H1 (cell line): ENCODE results near the gene MATN1.

Experiments
- CREB1 ChIP-seq: IDR thresholded peaks from 2 replicates; pipeline ENCODE4 v1.6.1; 2012; ENCODE audit warnings: inconsistent platforms
- EGR1 ChIP-seq: IDR thresholded peaks from 2 replicates; pipeline ENCODE4 v1.6.1; 2011; ENCODE audit warnings: low read depth, low read length, borderline replicate concordance
- EZH2 ChIP-seq: fragments of 200-600 bp; sonication (generic); IDR thresholded peaks from 2 replicates; pipeline ENCODE4 v1.7.1; 2012; ENCODE audit warnings: low read depth, mild to moderate bottlenecking, moderate library complexity, low read length, inconsistent platforms; ENCODE audit not compliant: severe bottlenecking
- HDAC2 ChIP-seq, 2 experiments: fragments of 300-600 bp in 1 of 2; sonication (generic) in 1 of 2; IDR thresholded peaks; 2 replicates each; pipeline ENCODE4 v1.6.1; 2011 to 2012; ENCODE audit warnings: low read depth in 2 of 2, low read length in 2 of 2, mild to moderate bottlenecking in 2 of 2, moderate library complexity in 2 of 2, borderline replicate concordance in 1 of 2, inconsistent platforms in 1 of 2
- JUN ChIP-seq: IDR thresholded peaks from 2 replicates; pipeline ENCODE4 v1.6.1; 2011; ENCODE audit warnings: low read depth, mild to moderate bottlenecking, improper control_type of control experiment, low read length
- PHF8 ChIP-seq: fragments of 200-600 bp; sonication (generic); conservative IDR thresholded peaks from 2 replicates; pipeline ENCODE4 v1.7.1; 2012; ENCODE audit warnings: low read depth, mild to moderate bottlenecking, inconsistent platforms, low read length, moderate library complexity
- POLR2AphosphoS5 ChIP-seq: IDR thresholded peaks from 2 replicates; pipeline ENCODE4 v1.6.1; 2011; ENCODE audit warnings: low read depth, low read length
- SP1 ChIP-seq: IDR thresholded peaks from 2 replicates; pipeline ENCODE4 v1.6.1; 2011; ENCODE audit warnings: low read depth, low read length
- TAF1 ChIP-seq: IDR thresholded peaks from 2 replicates; pipeline ENCODE4 v1.6.1; 2011; ENCODE audit warnings: mild to moderate bottlenecking, low read depth, low read length
- YY1 ChIP-seq: IDR thresholded peaks from 2 replicates; pipeline ENCODE4 v1.6.1; 2011; ENCODE audit warnings: low read depth, mild to moderate bottlenecking, low read length
- TF ChIP-seq, protein P1 (sequence below), 3 experiments: IDR thresholded peaks; 1 replicate in 2 of 3; 2 replicates in 1 of 3; pipeline versions ENCODE4 v1.5.1 to v1.6.1; 2011; ENCODE audit warnings: low read length in 3 of 3, mild to moderate bottlenecking in 3 of 3, inconsistent platforms in 2 of 3, low read depth in 1 of 3, moderate library complexity in 1 of 3; ENCODE audit not compliant: insufficient read depth in 1 of 3; ENCODE audit errors: control extremely low read depth in 1 of 3
- TF ChIP-seq, protein P2 (sequence below): IDR thresholded peaks from 2 replicates; pipeline ENCODE4 v1.6.1; 2011; ENCODE audit warnings: low read length, improper control_type of control experiment
- TF ChIP-seq, protein P3 (sequence below): IDR thresholded peaks from 2 replicates; pipeline ENCODE4 v1.6.1; 2012; ENCODE audit warnings: inconsistent platforms

DNA sequence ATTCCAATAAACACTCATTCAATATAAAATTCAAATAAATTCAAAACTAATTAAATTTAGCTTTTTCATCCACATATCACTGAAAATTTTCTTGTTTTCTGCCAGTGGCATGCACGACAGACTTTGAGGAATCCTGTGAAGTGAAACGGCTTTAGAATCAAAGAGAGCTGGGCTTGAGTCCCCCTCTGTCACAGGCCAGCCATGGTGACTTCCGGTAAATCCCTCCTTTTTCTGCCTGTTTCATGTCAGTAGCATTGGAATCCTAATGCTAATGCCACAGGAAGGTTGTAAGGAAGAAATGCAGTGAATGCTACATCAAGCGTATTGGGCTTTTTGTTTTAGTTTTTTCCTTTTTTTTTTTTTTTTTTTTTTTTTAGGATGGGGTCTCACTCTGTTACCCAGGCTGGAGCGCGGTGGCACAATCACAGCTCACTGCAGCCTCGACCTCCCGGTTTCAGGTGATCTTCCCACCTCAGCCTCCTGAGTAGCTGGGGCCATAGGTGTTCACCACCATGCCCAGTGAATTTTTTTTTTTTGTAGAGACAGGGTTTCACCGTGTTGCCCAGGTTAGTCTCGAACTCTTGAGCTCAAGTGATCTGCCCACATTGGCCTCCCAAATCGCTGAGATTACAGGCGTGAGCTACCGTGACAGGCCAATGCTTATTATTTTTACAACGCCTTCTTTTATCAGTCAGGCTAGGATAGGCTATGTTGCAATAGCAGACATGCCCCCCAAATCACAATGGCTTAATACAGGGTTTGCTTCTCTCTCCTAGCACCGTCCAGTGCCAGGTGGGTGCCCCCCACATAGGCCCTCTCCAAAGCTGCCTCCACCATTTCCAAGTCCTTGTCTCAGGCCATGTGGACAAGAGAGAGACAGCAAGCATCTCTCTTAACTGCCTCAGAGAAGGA is 3.6 kb upstream of the MATN1 start:
- TF ChIP-seq PHF8 (no peak), EZH2 (no peak), TAF1 (no peak), POLR2AphosphoS5 (no peak), JUN (no peak), YY1 (no peak), EGR1 (no peak), SP1 (no peak), HDAC2 (IDR thresholded peaks at IDR 0.05; ENCODE audit: borderline replicate concordance in 1 of 2, low read depth in 2 of 2, low read length in 2 of 2) (no peak), CREB1 (no peak)
- TF ChIP-seq, protein P1, sequence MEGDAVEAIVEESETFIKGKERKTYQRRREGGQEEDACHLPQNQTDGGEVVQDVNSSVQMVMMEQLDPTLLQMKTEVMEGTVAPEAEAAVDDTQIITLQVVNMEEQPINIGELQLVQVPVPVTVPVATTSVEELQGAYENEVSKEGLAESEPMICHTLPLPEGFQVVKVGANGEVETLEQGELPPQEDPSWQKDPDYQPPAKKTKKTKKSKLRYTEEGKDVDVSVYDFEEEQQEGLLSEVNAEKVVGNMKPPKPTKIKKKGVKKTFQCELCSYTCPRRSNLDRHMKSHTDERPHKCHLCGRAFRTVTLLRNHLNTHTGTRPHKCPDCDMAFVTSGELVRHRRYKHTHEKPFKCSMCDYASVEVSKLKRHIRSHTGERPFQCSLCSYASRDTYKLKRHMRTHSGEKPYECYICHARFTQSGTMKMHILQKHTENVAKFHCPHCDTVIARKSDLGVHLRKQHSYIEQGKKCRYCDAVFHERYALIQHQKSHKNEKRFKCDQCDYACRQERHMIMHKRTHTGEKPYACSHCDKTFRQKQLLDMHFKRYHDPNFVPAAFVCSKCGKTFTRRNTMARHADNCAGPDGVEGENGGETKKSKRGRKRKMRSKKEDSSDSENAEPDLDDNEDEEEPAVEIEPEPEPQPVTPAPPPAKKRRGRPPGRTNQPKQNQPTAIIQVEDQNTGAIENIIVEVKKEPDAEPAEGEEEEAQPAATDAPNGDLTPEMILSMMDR (IDR thresholded peaks at IDR 0.05; ENCODE audit: control extremely low read depth in 1 of 3, insufficient read depth in 1 of 3, low read depth in 1 of 3, low read length in 3 of 3) = no peak
- TF ChIP-seq, protein P2, sequence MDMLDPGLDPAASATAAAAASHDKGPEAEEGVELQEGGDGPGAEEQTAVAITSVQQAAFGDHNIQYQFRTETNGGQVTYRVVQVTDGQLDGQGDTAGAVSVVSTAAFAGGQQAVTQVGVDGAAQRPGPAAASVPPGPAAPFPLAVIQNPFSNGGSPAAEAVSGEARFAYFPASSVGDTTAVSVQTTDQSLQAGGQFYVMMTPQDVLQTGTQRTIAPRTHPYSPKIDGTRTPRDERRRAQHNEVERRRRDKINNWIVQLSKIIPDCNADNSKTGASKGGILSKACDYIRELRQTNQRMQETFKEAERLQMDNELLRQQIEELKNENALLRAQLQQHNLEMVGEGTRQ = no peak
- TF ChIP-seq, protein P3, sequence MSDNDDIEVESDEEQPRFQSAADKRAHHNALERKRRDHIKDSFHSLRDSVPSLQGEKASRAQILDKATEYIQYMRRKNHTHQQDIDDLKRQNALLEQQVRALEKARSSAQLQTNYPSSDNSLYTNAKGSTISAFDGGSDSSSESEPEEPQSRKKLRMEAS = no peak
